Measurements from ENCODE around the gene MDM2.

Gene MDM2

GRCh38 chr12:68880660-68881325, 72.8 kb downstream of the MDM2 start:
- Histone ChIP-seq H3K9me3 (replicated peaks; ENCODE audit: insufficient read depth, low read length) (no peaks in the 10 kb centered on the region), H3K4me1 (ENCODE audit: low read length) (peaks cover 4% of the 10 kb centered on the region; the same call in 1 of the 2 replicates), H3K36me3 (replicated peaks; ENCODE audit: insufficient read depth, low read length) (no peaks in the 10 kb centered on the region), H3K4me3 (ENCODE audit: low read length) (no peak overlapping the region), H3F3A (ENCODE audit: insufficient read depth, low read length) (no peaks in the 10 kb centered on the region), H3K79me2 (ENCODE audit: low read length) (no peaks in the 10 kb centered on the region), H2AFZ (ENCODE audit: low read length) (no peak overlapping the region), H3K4me2 (ENCODE audit: low read depth, low read length) (no peak overlapping the region), H3K27me3 (replicated peaks; ENCODE audit: insufficient read depth, low read length) (no peaks in the 10 kb centered on the region), H3K9me2 (replicated peaks; ENCODE audit: insufficient read depth, low read length) (no peaks in the 10 kb centered on the region), H3K27ac (ENCODE audit: low read length) (no peak overlapping the region), H4K20me1 (ENCODE audit: insufficient read depth, low read length) (no peaks in the 10 kb centered on the region), H3K9ac (ENCODE audit: low read length) (no peak overlapping the region)
- TF ChIP-seq EZH2 (optimal IDR thresholded peaks at IDR 0.05; ENCODE audit: low read depth, low read length), result no peak
- no peak for TF ChIP-seq CTCF (IDR thresholded peaks at IDR 0.05; ENCODE audit: low read length)
- no peak for TF ChIP-seq EZH2phosphoT487 (IDR thresholded peaks at IDR 0.05; ENCODE audit: low read length)
- no peak for DNase-seq

- Histone ChIP-seq H3K79me2 (ENCODE audit: low read length) (no peaks in the 10 kb centered on the region), H3K36me3 (replicated peaks; ENCODE audit: insufficient read depth, low read length) (no peaks in the 10 kb centered on the region), H3F3A (ENCODE audit: insufficient read depth, low read length) (no peaks in the 10 kb centered on the region), H4K20me1 (ENCODE audit: insufficient read depth, low read length) (no peaks in the 10 kb centered on the region), H3K9ac (ENCODE audit: low read length) (no peak overlapping the region), H3K27me3 (replicated peaks; ENCODE audit: insufficient read depth, low read length) (no peaks in the 10 kb centered on the region), H3K4me3 (ENCODE audit: low read length) (no peak overlapping the region), H3K9me2 (replicated peaks; ENCODE audit: insufficient read depth, low read length) (no peaks in the 10 kb centered on the region), H3K27ac (ENCODE audit: low read length) (no peak overlapping the region), H3K9me3 (replicated peaks; ENCODE audit: insufficient read depth, low read length) (no peaks in the 10 kb centered on the region), H2AFZ (ENCODE audit: low read length) (no peak overlapping the region), H3K4me2 (ENCODE audit: low read depth, low read length) (no peak overlapping the region), H3K4me1 (ENCODE audit: low read length) (peaks cover 4% of the 10 kb centered on the region; the same call in 1 of the 2 replicates)
- TF ChIP-seq EZH2phosphoT487 (IDR thresholded peaks at IDR 0.05; ENCODE audit: low read length) (no peak), CTCF (IDR thresholded peaks at IDR 0.05; ENCODE audit: low read length) (no peak), EZH2 (optimal IDR thresholded peaks at IDR 0.05; ENCODE audit: low read depth, low read length) (no peak)
- DNase-seq, result no peak
Measured at GRCh38 chr12:68882251-68882964, 74.4 kb downstream of the MDM2 start.

GRCh38 chr12:68883151-68883550, 75.2 kb downstream of the MDM2 start:
- H3K4me2 ChIP-seq (ENCODE audit: low read depth, low read length), result no peak overlapping the region
- no peaks in the 10 kb centered on the region for H3F3A ChIP-seq (ENCODE audit: insufficient read depth, low read length)

More at GRCh38 chr12:68883151-68883550, 75.2 kb downstream of the MDM2 start:
- no peaks in the 10 kb centered on the region for H3K9me3 ChIP-seq (replicated peaks; ENCODE audit: insufficient read depth, low read length)
- H3K27ac ChIP-seq (ENCODE audit: low read length), result no peak overlapping the region
- no peaks in the 10 kb centered on the region for H3K9me2 ChIP-seq (replicated peaks; ENCODE audit: insufficient read depth, low read length)
- no peak for DNase-seq
- H3K36me3 ChIP-seq (replicated peaks; ENCODE audit: insufficient read depth, low read length), result no peaks in the 10 kb centered on the region
- no peaks in the 10 kb centered on the region for H4K20me1 ChIP-seq (ENCODE audit: insufficient read depth, low read length)
- H3K4me3 ChIP-seq (ENCODE audit: low read length), result no peak overlapping the region
- H2AFZ ChIP-seq (ENCODE audit: low read length), result no peak overlapping the region
- H3K27me3 ChIP-seq (replicated peaks; ENCODE audit: insufficient read depth, low read length), result no peaks in the 10 kb centered on the region
- H3K4me1 ChIP-seq (ENCODE audit: low read length), result peaks cover 4% of the 10 kb centered on the region; the same call in 1 of the 2 replicates
- no peaks in the 10 kb centered on the region for H3K79me2 ChIP-seq (ENCODE audit: low read length)
- no peak overlapping the region for H3K9ac ChIP-seq (ENCODE audit: low read length)
- TF ChIP-seq EZH2phosphoT487 (IDR thresholded peaks at IDR 0.05; ENCODE audit: low read length), result no peak
- TF ChIP-seq EZH2 (optimal IDR thresholded peaks at IDR 0.05; ENCODE audit: low read depth, low read length), result no peak
- no peak for TF ChIP-seq CTCF (IDR thresholded peaks at IDR 0.05; ENCODE audit: low read length)
